ENCODE results near the gene CTBP2. TPM values are rescaled to one million over a fixed set of nuclear protein-coding genes. Genes with fewer than 3 reads are reported as not detected.

CTBP2 gene
- polyA plus RNA-seq, 1 donor from 2014 or later, result 0.50 TPM

DNA sequence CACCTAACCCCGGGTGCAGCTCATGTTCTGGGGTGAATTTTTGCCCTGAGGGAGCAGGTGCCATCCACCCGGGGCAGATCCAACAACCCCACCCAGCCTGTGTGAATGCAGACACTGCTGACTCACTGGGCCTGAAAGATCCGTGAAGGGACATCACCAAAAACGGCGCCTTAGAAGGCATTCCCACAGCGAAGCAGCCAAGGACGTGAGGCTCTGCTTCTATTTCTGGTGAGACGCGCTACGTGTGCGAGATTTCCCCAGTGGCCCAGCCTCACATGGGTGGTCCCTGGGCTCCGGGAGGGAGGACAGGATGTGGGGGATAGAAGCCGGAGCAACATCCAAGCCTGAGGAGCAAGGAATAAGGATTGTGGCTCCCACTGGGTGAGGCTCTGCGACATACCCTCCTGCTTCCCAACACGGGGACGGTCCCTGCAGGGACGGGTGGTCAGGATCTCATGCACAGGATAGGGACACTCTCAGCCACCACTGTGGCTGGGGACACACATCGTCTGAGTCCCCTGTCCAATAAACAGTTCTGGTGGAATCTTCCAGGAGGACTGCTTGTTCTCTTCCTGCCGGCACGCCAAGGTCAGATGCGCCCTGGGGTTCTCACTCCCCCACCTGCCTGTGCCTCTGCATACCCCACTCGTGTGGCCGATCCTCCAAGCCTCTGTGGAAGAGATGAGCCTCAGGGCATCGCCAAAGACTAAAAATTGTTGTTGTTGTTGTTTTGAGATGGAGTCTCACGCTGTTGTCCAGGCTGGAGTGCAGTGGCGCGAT lies 148.2 kb downstream of the CTBP2 start:
- Mint-ChIP-seq H3K4me3 (no peak overlapping the region), H3K27me3 (peaks cover 13% of the 10 kb centered on the region), H3K4me1 (no peaks in the 10 kb centered on the region), H3K36me3 (no peaks in the 10 kb centered on the region), H3K27ac (no peak overlapping the region), H3K9me3 (peaks cover 0 to 1% (median 0%) of the 10 kb centered on the region in 3 donors)

GRCh38 chr10:125011171-125011925 lies 149.0 kb downstream of the CTBP2 start:
- H3K27ac Mint-ChIP-seq, result no peak overlapping the region
- peaks cover 13% of the 10 kb centered on the region for H3K27me3 Mint-ChIP-seq
- no peak overlapping the region for H3K4me3 Mint-ChIP-seq
- no peaks in the 10 kb centered on the region for H3K4me1 Mint-ChIP-seq
- no peaks in the 10 kb centered on the region for H3K9me3 Mint-ChIP-seq
- no peaks in the 10 kb centered on the region for H3K36me3 Mint-ChIP-seq

DNA sequence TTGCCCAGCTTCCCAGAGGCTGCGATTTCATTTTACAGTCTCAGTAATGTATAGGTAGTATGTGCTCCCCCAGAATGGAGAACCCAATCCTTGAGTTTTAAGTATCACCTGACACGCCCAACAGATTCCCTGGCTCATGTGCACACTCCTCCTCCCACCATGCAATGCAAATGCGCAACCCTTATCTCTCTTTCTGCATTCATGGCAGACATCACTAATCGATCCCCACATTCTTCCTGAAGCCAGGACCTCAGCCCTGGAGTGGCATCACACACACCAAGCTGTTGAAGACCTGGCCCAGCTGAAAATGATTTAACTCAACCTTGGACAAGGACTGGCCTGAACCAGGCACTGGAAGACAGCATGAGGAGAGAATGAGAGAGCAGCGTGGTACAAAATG lies 150.0 kb downstream of the CTBP2 start:
- no peaks in the 10 kb centered on the region for H3K4me1 Mint-ChIP-seq
- peaks cover 16% of the 10 kb centered on the region for H3K27me3 Mint-ChIP-seq
- H3K4me3 Mint-ChIP-seq, result no peak overlapping the region
- H3K27ac Mint-ChIP-seq, result no peak overlapping the region
- H3K9me3 Mint-ChIP-seq, result no peaks in the 10 kb centered on the region
- H3K36me3 Mint-ChIP-seq, result no peaks in the 10 kb centered on the region

DNA sequence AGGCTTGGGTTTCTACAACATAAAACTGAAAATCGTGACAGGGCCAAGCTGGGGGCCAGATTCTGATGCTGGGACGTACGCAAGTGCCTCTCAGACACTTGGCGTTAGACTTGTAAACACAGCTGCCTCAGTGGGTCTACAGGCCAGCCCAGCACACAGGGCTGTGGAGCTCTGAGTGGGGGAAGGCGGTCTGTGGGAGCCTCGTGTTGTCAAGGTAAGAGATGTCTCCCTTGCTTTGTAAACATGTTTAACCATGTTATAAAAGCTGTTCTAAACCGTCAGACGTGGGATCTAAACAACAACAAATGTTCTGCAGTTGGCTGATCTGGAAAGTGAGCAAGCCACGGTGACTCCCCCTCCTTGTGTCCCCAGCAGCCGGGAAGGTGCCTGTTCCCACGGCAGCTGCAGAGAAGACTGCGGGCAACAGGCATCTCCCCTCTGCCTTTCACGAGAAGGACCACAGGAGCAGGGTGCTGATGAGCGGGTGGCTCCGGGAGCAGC lies 150.7 kb downstream of the CTBP2 start:
- H3K4me3 Mint-ChIP-seq, result no peak overlapping the region
- H3K36me3 Mint-ChIP-seq, result no peaks in the 10 kb centered on the region
- H3K27ac Mint-ChIP-seq, result no peak overlapping the region
- no peaks in the 10 kb centered on the region for H3K9me3 Mint-ChIP-seq
- H3K27me3 Mint-ChIP-seq, result peaks cover 16% of the 10 kb centered on the region
- no peaks in the 10 kb centered on the region for H3K4me1 Mint-ChIP-seq

DNA sequence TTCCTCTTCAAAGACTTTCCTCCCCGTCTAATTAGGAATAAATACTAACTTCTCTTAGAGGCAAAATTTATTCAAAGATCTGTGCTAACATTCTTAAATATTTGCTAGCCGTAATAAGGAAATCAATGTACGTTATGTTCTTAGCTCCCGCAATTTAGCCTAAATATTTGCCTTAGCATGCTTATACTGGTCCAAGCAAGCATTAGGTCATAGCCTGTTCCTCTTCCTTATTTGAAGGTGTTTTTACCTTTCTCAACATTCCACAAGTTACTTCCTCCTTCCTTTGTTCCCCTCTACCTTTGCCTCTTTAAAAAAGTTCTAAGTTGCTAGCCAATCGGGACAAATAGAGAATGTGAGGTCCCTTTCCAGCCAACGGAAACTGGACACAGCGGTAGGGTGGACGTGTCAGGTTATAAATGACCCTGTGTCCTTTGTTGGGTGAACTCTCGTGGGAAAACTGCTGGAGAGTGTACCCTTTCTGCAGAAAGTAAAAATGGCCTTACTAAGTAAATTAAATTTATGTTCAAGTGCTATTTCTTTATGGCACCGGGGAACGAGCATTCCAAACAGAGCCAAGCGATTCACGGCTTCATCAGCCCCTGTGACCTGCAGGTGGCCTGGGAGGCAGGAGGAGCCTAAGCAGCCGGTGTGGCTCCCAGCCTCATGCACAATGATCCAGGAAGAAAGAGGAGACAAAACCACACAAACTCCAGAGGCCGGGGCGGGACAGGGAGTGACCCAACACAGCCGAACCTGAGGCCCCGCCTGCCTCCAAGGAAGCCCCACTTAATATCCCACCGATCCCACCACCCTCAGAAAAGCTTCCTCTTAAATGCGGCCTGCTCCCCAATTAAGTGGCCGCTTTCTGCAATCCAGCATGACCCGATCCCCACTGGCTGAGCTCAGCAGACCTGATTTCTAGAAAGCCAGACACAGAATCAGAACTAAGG lies 151.4 kb downstream of the CTBP2 start:
- Mint-ChIP-seq H3K27ac (no peak overlapping the region), H3K27me3 (peaks cover 15% of the 10 kb centered on the region), H3K9me3 (no peaks in the 10 kb centered on the region), H3K36me3 (no peaks in the 10 kb centered on the region), H3K4me1 (no peaks in the 10 kb centered on the region), H3K4me3 (no peak overlapping the region)

GRCh38 chr10:125007436-125007835 lies 152.9 kb downstream of the CTBP2 start:
- Mint-ChIP-seq H3K27ac (no peak overlapping the region), H3K4me3 (no peak overlapping the region), H3K27me3 (peaks cover 11% of the 10 kb centered on the region), H3K4me1 (no peaks in the 10 kb centered on the region), H3K36me3 (no peaks in the 10 kb centered on the region), H3K9me3 (no peaks in the 10 kb centered on the region)

DNA sequence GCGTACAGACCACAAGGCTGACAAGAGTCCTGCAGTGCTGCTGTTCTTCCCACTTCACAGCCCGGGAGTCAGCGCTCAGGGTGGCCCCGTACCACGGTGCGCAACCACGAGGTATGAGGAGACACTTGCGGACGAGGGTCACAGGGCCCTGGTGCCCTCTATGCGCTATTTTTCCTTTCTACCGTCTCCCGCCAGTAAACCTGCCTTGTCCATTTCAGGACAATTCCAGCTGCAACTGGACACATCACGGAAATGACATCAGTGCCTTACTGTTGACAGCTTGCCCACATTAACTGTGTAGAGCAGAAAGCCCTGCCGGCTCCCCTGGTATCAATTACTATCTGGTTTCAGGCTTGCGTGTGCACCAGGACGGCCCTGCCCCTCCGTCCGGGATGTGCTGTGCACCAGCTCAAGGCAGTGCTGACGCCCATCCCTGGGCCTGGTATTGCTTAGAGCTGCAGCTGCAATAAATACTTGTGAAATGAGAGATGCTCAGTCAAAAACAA lies 153.4 kb downstream of the CTBP2 start:
- no peak overlapping the region for H3K4me3 Mint-ChIP-seq
- no peaks in the 10 kb centered on the region for H3K36me3 Mint-ChIP-seq
- no peaks in the 10 kb centered on the region for H3K4me1 Mint-ChIP-seq
- peaks cover 9% of the 10 kb centered on the region for H3K27me3 Mint-ChIP-seq
- no peaks in the 10 kb centered on the region for H3K9me3 Mint-ChIP-seq
- H3K27ac Mint-ChIP-seq, result no peak overlapping the region

GRCh38 chr10:125006188-125006680 lies 154.1 kb downstream of the CTBP2 start:
- Mint-ChIP-seq H3K27me3 (peaks cover 6% of the 10 kb centered on the region), H3K27ac (no peak overlapping the region), H3K36me3 (no peaks in the 10 kb centered on the region), H3K4me3 (no peak overlapping the region), H3K9me3 (no peaks in the 10 kb centered on the region), H3K4me1 (no peaks in the 10 kb centered on the region)

DNA sequence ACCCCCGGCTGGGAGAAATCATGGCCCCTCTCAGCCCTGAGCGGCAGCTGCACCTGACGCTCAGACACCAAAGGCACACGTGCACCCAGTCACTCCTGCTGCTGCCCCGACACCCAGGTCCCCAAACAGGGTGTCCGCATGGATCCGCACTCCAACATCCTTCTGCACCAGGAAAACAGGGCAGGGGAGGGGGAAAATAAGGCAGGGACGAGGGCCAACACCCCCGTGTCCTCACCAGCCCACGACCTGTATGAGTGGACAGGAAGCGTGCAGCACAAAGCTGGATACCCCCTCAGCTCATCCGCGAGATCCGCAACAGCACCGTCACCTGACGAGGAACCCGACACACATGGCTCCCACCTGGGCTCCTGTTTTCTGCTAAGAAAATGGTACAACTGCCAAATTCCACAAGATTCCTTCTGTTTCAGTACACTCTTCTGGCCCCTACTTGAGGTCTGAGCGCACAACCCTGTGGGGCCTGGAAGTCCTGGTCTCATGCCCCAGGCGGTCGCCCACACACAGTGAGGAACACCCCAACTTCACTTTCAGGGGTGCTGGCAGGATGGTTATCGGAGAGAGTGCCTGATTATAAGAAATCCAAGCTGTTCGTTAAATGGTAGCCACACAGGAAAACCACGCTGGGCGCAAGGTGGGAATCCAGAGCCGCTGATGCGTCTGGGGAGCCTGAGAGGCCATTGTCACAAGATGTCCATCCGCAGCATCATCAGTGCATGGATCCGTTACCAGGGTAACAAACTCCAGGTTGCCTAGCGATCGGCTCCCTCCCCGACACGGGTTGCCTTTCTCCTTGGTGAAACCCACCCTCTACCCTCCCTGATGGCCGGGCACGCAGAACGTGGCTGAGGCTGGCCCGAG lies 154.8 kb downstream of the CTBP2 start:
- Mint-ChIP-seq H3K9me3 (no peaks in the 10 kb centered on the region), H3K27ac (no peak overlapping the region), H3K36me3 (no peaks in the 10 kb centered on the region), H3K4me3 (no peak overlapping the region), H3K27me3 (peaks cover 5% of the 10 kb centered on the region), H3K4me1 (no peaks in the 10 kb centered on the region)

DNA sequence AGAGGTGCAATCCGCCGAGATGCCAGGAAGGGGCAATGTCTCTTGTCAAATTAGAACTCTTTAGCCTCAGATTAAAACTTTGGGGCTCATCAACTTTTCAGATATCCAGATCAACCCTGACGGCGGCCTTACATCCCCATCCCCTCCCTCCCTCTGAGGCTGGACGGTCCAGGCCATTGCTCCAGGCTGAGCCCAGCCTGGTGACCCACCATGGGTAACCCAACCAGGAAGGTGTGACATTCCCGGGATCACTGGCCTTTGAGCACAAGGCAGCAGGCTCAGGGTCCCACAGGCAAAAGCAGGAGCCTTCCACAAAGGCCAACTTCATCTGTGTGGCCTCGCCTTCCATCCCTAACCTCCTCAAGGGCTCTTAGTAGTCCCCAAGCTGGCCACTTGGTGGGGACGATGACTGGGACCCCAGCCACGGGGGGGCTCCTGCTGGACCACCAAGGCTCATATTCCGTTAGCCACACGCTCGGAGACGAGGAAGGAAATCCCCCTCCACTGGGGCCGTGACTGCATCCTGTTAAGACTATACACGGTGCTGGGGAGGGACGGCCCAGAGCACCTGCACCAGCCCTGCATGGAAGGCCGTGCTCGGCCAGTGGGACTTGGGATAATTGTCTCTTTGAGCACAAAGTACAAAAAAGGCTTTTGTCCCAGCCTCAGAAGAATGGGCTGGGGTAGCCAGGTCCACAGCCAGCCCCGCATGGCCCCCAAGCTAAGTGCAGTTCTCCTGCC lies 155.6 kb downstream of the CTBP2 start:
- H3K4me3 Mint-ChIP-seq, result no peak overlapping the region
- no peaks in the 10 kb centered on the region for H3K4me1 Mint-ChIP-seq
- H3K9me3 Mint-ChIP-seq, result no peaks in the 10 kb centered on the region
- H3K27ac Mint-ChIP-seq, result no peak overlapping the region
- H3K36me3 Mint-ChIP-seq, result no peaks in the 10 kb centered on the region
- H3K27me3 Mint-ChIP-seq, result peaks cover 3% of the 10 kb centered on the region

DNA sequence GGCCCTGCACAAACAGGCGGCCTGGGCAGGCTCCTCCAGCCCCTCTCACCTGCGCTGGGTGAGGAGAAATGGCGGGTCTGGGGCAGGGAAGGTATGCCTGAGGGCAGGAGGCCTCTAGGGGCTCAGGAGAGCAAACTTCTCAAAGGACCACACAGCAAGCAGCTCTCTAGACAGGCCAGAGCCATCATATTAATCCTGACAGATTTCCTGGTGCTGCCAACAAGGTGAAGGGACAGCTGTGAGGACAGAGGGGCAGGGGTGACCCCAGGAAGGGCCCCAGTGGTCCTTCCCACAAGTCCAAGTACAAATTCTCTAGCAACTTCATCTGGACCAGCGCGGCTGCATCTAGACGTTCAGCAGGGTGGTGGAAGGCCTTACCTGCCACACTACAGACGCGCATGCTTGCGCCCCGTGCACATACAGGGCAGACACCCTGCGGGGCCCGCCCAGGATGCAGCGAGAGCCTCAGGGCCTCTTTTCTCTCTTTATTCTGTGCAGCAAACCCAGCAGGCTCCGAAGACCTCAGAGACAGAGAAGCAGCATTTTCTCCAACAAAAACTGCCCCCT lies 156.4 kb downstream of the CTBP2 start:
- no peaks in the 10 kb centered on the region for H3K9me3 Mint-ChIP-seq
- no peaks in the 10 kb centered on the region for H3K36me3 Mint-ChIP-seq
- H3K4me3 Mint-ChIP-seq, result no peak overlapping the region
- peaks cover 3% of the 10 kb centered on the region for H3K27me3 Mint-ChIP-seq
- H3K4me1 Mint-ChIP-seq, result no peaks in the 10 kb centered on the region
- H3K27ac Mint-ChIP-seq, result no peak overlapping the region

DNA sequence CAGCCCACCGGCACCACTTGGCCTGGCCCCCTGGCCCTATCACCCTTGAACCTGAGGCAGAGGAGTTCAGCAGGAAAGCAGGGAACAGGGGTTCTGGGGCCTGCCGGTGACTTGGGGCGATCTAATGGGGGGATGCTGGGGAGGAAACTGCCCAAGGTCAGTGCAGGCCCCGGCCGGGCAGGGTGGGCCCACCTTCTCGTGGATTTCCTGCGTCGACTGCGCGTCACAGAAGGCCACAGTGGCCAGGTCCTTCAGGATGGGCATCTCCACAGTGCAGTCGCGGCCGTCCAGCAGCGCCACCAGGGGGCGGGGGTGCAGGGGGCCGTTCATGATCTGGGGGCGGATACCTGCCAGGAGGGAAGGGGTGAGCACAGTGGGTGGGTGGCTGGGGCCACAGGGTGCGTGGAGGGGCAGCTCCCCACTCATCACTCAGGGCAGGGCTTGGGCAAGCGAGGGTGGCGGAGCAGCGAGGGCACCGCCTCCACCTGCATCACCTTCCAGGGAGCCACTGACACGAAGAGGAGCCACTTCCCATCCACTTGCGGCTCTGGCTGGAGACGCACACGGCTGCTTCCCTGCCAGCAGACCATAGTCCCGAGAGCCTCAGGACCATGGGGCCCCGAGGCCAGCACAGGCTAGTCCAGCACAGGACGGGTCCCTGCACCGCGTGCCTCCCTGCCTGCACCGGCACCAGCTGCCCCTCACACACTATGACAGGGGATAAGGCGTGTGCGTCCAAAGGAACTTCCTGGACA lies 157.0 kb downstream of the CTBP2 start:
- H3K27me3 Mint-ChIP-seq, result peaks cover 3% of the 10 kb centered on the region

More for the DNA sequence above, 157.0 kb downstream of the CTBP2 start:
- Mint-ChIP-seq H3K27ac (no peak overlapping the region), H3K4me3 (no peak overlapping the region), H3K4me1 (no peaks in the 10 kb centered on the region), H3K36me3 (no peaks in the 10 kb centered on the region), H3K9me3 (no peaks in the 10 kb centered on the region)
